ENCODE data around the gene CCDC15. TPM values are rescaled to one million over a fixed set of nuclear protein-coding genes. Genes with fewer than 3 reads are reported as not detected.

Gene CCDC15
- total RNA-seq, 1 experiment from 2014 or later = 2.8 TPM

- Histone ChIP-seq H4K20me1 (ENCODE audit: control insufficient read depth, insufficient read depth, insufficient read length) (no peaks in the 10 kb centered on the region), H3K9ac (ENCODE audit: extremely low read depth, insufficient read length, low read length) (no peak overlapping the region), H4K8ac (replicated peaks; ENCODE audit: insufficient read length, low read depth, low read length) (no peak overlapping the region), H2BK12ac (ENCODE audit: insufficient read length, low read depth, low read length) (no peak overlapping the region), H3K27me3 (ENCODE audit: insufficient read depth, low read length) (no peaks in the 10 kb centered on the region), H3K4ac (ENCODE audit: low read depth, low read length) (no peak overlapping the region), H3K79me1 (ENCODE audit: insufficient read depth, low read depth, low read length, poor library complexity, severe bottlenecking) (no peaks in the 10 kb centered on the region), H2BK5ac (ENCODE audit: insufficient read length, low read length) (no peak overlapping the region), H3K9me3 (ENCODE audit: control insufficient read depth, low read depth, low read length) (no peaks in the 10 kb centered on the region), H3K4me2 (ENCODE audit: insufficient read depth, insufficient read length, low read length) (no peak overlapping the region), H3K23me2 (ENCODE audit: insufficient read length, low read depth, low read length, poor library complexity, severe bottlenecking) (no peaks in the 10 kb centered on the region), H2AK5ac (ENCODE audit: insufficient read length, low read length) (no peak overlapping the region), H3K14ac (ENCODE audit: insufficient read depth, low read length) (no peak overlapping the region; the same call in 1 of the 2 replicates), H3K23ac (ENCODE audit: insufficient read length, low read depth, low read length) (no peak overlapping the region), H3K27ac (ENCODE audit: insufficient read length, low read depth, low read length) (no peak overlapping the region), H3K79me2 (ENCODE audit: insufficient read depth, low read length) (no peaks in the 10 kb centered on the region), H3K18ac (ENCODE audit: insufficient read length, low read depth, low read length) (no peak overlapping the region), H3K4me1 (ENCODE audit: insufficient read depth, low read length) (no peaks in the 10 kb centered on the region), H4K5ac (ENCODE audit: insufficient read length, low read depth, low read length) (no peak overlapping the region), H2BK120ac (ENCODE audit: low read depth, low read length, poor library complexity, severe bottlenecking) (no peak overlapping the region), H4K91ac (ENCODE audit: insufficient read length, low read depth, low read length) (no peak overlapping the region), H3T11ph (ENCODE audit: low read length) (no peak overlapping the region), H2BK20ac (ENCODE audit: low read depth, low read length, poor library complexity, severe bottlenecking) (no peak overlapping the region), H2AFZ (ENCODE audit: low read length) (no peak overlapping the region), H3K56ac (ENCODE audit: insufficient read length, low read depth, low read length) (no peak overlapping the region), H2BK15ac (ENCODE audit: low read depth, low read length) (no peak overlapping the region)
- DNase-seq = no peak
- Mint-ChIP-seq H3K9me3 (no peaks in the 10 kb centered on the region), H3K4me3 (no peak overlapping the region), H3K27me3 (ENCODE audit: low read depth) (peaks cover 13% of the 10 kb centered on the region), H3K4me1 (peaks cover 16 to 22% of the 10 kb centered on the region in 2 experiments), H3K27ac (no peak overlapping the region), H3K36me3 (ENCODE audit: insufficient read depth in 1 of 3, low read depth in 3 of 3) (no peaks in the 10 kb centered on the region)
- TF ChIP-seq, protein P1, sequence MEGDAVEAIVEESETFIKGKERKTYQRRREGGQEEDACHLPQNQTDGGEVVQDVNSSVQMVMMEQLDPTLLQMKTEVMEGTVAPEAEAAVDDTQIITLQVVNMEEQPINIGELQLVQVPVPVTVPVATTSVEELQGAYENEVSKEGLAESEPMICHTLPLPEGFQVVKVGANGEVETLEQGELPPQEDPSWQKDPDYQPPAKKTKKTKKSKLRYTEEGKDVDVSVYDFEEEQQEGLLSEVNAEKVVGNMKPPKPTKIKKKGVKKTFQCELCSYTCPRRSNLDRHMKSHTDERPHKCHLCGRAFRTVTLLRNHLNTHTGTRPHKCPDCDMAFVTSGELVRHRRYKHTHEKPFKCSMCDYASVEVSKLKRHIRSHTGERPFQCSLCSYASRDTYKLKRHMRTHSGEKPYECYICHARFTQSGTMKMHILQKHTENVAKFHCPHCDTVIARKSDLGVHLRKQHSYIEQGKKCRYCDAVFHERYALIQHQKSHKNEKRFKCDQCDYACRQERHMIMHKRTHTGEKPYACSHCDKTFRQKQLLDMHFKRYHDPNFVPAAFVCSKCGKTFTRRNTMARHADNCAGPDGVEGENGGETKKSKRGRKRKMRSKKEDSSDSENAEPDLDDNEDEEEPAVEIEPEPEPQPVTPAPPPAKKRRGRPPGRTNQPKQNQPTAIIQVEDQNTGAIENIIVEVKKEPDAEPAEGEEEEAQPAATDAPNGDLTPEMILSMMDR (conservative IDR thresholded peaks at IDR 0.05) = no peak
- no CpG with 5 or more reads among the region's 6 CpGs for WGBS (ENCODE audit: extremely low coverage, insufficient read length, low lambda C conversion rate)
Observed at GRCh38 chr11:125071846-125072217, 117.8 kb downstream of the CCDC15 start.
